Left hindlimb (tissue), 1 donor: Measurements from ENCODE around the gene FCGR3A.
"Not testable (repeated sequence)": the region's sequence is repeated elsewhere in the genome, so short reads cannot be mapped to it uniquely, and the experiment has no call there.

ENCODE experiments used
- DNase-seq: peaks from one replicate; pipeline ENCODE4 v3.0.0-alpha.2; 2018

Gene FCGR3A

GRCh38 chr1:161549652-161550051, at the start of gene FCGR3A:
Gene FCGR3A (minus strand): TSS chr1:161549818. CDS start chr1:161549736, 82 bp downstream.
- DNase-seq, result no peak

GRCh38 chr1:161597077-161597476, 47.5 kb upstream of the FCGR3A start:
- not testable (repeated sequence) for DNase-seq

- DNase-seq, result not testable (repeated sequence)
These were observed 46.0 kb upstream of the FCGR3A start for GRCh38 chr1:161595583-161595982.

- not testable (repeated sequence) for DNase-seq
These were observed 45.6 kb upstream of the FCGR3A start for GRCh38 chr1:161595173-161595572.

GRCh38 chr1:161594269-161594984, 44.8 kb upstream of the FCGR3A start:
- DNase-seq, result not testable (repeated sequence)

- DNase-seq, result not testable (repeated sequence)
These were observed 43.6 kb upstream of the FCGR3A start for GRCh38 chr1:161593092-161593755.

- DNase-seq, result not testable (repeated sequence)
These were observed 43.0 kb upstream of the FCGR3A start for GRCh38 chr1:161592586-161592985.

GRCh38 chr1:161589920-161590319, 40.3 kb upstream of the FCGR3A start:
- not testable (repeated sequence) for DNase-seq

- DNase-seq, result not testable (repeated sequence)
These were observed 39.7 kb upstream of the FCGR3A start for GRCh38 chr1:161589365-161589764.

- not testable (repeated sequence) for DNase-seq
These were observed 39.0 kb upstream of the FCGR3A start for GRCh38 chr1:161588596-161588995.

- DNase-seq, result not testable (repeated sequence)
These were observed 33.3 kb upstream of the FCGR3A start for GRCh38 chr1:161582882-161583281.

GRCh38 chr1:161580879-161581537, 31.4 kb upstream of the FCGR3A start:
- DNase-seq, result not testable (repeated sequence)

GRCh38 chr1:161579856-161580507, 30.4 kb upstream of the FCGR3A start:
- not testable (repeated sequence) for DNase-seq

GRCh38 chr1:161576676-161577075, 27.1 kb upstream of the FCGR3A start:
- DNase-seq, result not testable (repeated sequence)

- DNase-seq, result not testable (repeated sequence)
These were observed 22.1 kb upstream of the FCGR3A start for GRCh38 chr1:161571703-161572102.

GRCh38 chr1:161566602-161566960, 17.0 kb upstream of the FCGR3A start:
- not testable (repeated sequence) for DNase-seq

GRCh38 chr1:161563522-161563921, 13.9 kb upstream of the FCGR3A start:
- not testable (repeated sequence) for DNase-seq

- DNase-seq, result not testable (repeated sequence)
These were observed 12.8 kb upstream of the FCGR3A start for GRCh38 chr1:161562441-161562840.

- not testable (repeated sequence) for DNase-seq
These were observed 11.5 kb upstream of the FCGR3A start for GRCh38 chr1:161560960-161561715.

- not testable (repeated sequence) for DNase-seq
These were observed 8.2 kb upstream of the FCGR3A start for GRCh38 chr1:161557506-161558450.

GRCh38 chr1:161556990-161557389, 7.4 kb upstream of the FCGR3A start:
- not testable (repeated sequence) for DNase-seq
